H9 (cell line): ENCODE data around the gene FGF12. TPM values are rescaled to one million over a fixed set of nuclear protein-coding genes. Genes with fewer than 3 reads are reported as not detected.

Source experiments
- DNase-seq: peaks from one replicate; pipeline ENCODE4 v3.0.0-alpha.2; 2017
- H2AFZ ChIP-seq: one replicate; pipeline ENCODE4 v1.6.1; 2013; ENCODE audit warnings: mild to moderate bottlenecking, low read length, control low read depth, moderate library complexity
- H2AK5ac ChIP-seq: 2 replicates; pipeline ENCODE4 v1.6.1; 2013; ENCODE audit warnings: low read length, control low read depth, mixed read lengths; ENCODE audit not compliant: insufficient read length
- H2BK120ac ChIP-seq: one replicate; pipeline ENCODE4 v1.6.1; 2013; ENCODE audit warnings: low read depth, mild to moderate bottlenecking, low read length, control low read depth, inconsistent platforms; ENCODE audit not compliant: poor library complexity, severe bottlenecking
- H2BK12ac ChIP-seq: 2 replicates; pipeline ENCODE4 v1.6.1; 2013; ENCODE audit warnings: low read length, control low read depth, mixed read lengths, low read depth; ENCODE audit not compliant: insufficient read length
- H2BK15ac ChIP-seq: 2 replicates; pipeline ENCODE4 v1.6.1; 2013; ENCODE audit warnings: low read depth, low read length, control low read depth
- H2BK20ac ChIP-seq: one replicate; pipeline ENCODE4 v1.6.1; 2013; ENCODE audit warnings: low read depth, mild to moderate bottlenecking, low read length, control low read depth, inconsistent platforms; ENCODE audit not compliant: poor library complexity, severe bottlenecking
- H2BK5ac ChIP-seq: 2 replicates; pipeline ENCODE4 v1.6.1; 2013; ENCODE audit warnings: low read length, control low read depth, mixed read lengths; ENCODE audit not compliant: insufficient read length
- H3K14ac ChIP-seq: 2 replicates; pipeline ENCODE4 v1.6.1; 2013; ENCODE audit warnings: low read length, control low read depth; ENCODE audit not compliant: insufficient read depth
- H3K18ac ChIP-seq: 2 replicates; pipeline ENCODE4 v1.6.1; 2013; ENCODE audit warnings: low read depth, mild to moderate bottlenecking, mixed read lengths, low read length, control low read depth; ENCODE audit not compliant: insufficient read length
- H3K23ac ChIP-seq: 2 replicates; pipeline ENCODE4 v1.6.1; 2013; ENCODE audit warnings: low read length, control low read depth, mixed read lengths, low read depth; ENCODE audit not compliant: insufficient read length
- H3K23me2 ChIP-seq: 2 replicates; pipeline ENCODE4 v1.6.1; 2013; ENCODE audit warnings: low read depth, mild to moderate bottlenecking, mixed read lengths, low read length, control low read depth; ENCODE audit not compliant: insufficient read length, poor library complexity, severe bottlenecking
- H3K27ac ChIP-seq: 2 replicates; pipeline ENCODE4 v1.5.1; 2013; ENCODE audit warnings: low read length, control low read depth, mixed read lengths, low read depth; ENCODE audit not compliant: insufficient read length
- H3K27me3 ChIP-seq: 2 replicates; pipeline ENCODE4 v1.6.1; 2013; ENCODE audit warnings: low read length, control low read depth, inconsistent platforms; ENCODE audit not compliant: insufficient read depth
- H3K4ac ChIP-seq: 2 replicates; pipeline ENCODE4 v1.6.1; 2013; ENCODE audit warnings: low read depth, mild to moderate bottlenecking, control low read depth, inconsistent platforms, low read length, moderate library complexity
- H3K4me1 ChIP-seq: 2 replicates; pipeline ENCODE4 v1.6.1; 2013; ENCODE audit warnings: low read length, control low read depth, inconsistent platforms; ENCODE audit not compliant: insufficient read depth
- H3K4me2 ChIP-seq: 2 replicates; pipeline ENCODE4 v1.6.1; 2013; ENCODE audit warnings: low read length, control low read depth, mixed read lengths; ENCODE audit not compliant: insufficient read length, insufficient read depth
- H3K56ac ChIP-seq: 2 replicates; pipeline ENCODE4 v1.6.1; 2013; ENCODE audit warnings: low read depth, mild to moderate bottlenecking, mixed read lengths, low read length, control low read depth; ENCODE audit not compliant: insufficient read length
- H3K79me1 ChIP-seq: 2 replicates; pipeline ENCODE4 v1.6.1; 2013; ENCODE audit warnings: low read depth, mild to moderate bottlenecking, moderate library complexity, low read length, control low read depth, inconsistent platforms; ENCODE audit not compliant: insufficient read depth, poor library complexity, severe bottlenecking
- H3K79me2 ChIP-seq: 2 replicates; pipeline ENCODE4 v1.6.1; 2013; ENCODE audit warnings: low read length, control low read depth, inconsistent platforms; ENCODE audit not compliant: insufficient read depth
- H3K9ac ChIP-seq: 2 replicates; pipeline ENCODE4 v1.6.1; 2013; ENCODE audit warnings: low read length, control low read depth, mixed read lengths; ENCODE audit not compliant: insufficient read length; ENCODE audit errors: extremely low read depth
- H3K9me3 ChIP-seq: one replicate; pipeline ENCODE4 v1.6.1; 2013; ENCODE audit warnings: low read depth, low read length, inconsistent platforms; ENCODE audit not compliant: control insufficient read depth
- H3T11ph ChIP-seq: one replicate; pipeline ENCODE4 v1.6.1; 2013; ENCODE audit warnings: mild to moderate bottlenecking, low read length, control low read depth, inconsistent platforms
- H4K20me1 ChIP-seq: one replicate; pipeline ENCODE4 v1.6.1; 2013; ENCODE audit not compliant: control insufficient read depth, insufficient read length, insufficient read depth
- H4K5ac ChIP-seq: 2 replicates; pipeline ENCODE4 v1.6.1; 2013; ENCODE audit warnings: low read depth, mild to moderate bottlenecking, mixed read lengths, low read length, control low read depth; ENCODE audit not compliant: insufficient read length
- H4K8ac ChIP-seq: replicated peaks from 2 replicates; pipeline ENCODE4 v1.6.1; 2013; ENCODE audit warnings: low read length, control low read depth, mixed read lengths, low read depth; ENCODE audit not compliant: insufficient read length
- H4K91ac ChIP-seq: 2 replicates; pipeline ENCODE4 v1.6.1; 2013; ENCODE audit warnings: low read depth, mild to moderate bottlenecking, moderate library complexity, mixed read lengths, low read length, control low read depth; ENCODE audit not compliant: insufficient read length
- H3K27ac Mint-ChIP-seq, 3 experiments: 2 replicates in 2 of 3; 3 replicates in 1 of 3; pipeline ENCODE4 v1.8.0; 2020 to 2021; ENCODE audit warnings: mixed read lengths in 3 of 3, mild to moderate bottlenecking in 1 of 3, moderate library complexity in 1 of 3
- H3K27me3 Mint-ChIP-seq: 2 replicates; pipeline ENCODE4 v1.8.0; 2021; ENCODE audit warnings: low read depth, mild to moderate bottlenecking, moderate library complexity, mixed read lengths
- H3K36me3 Mint-ChIP-seq, 3 experiments: 2 replicates in 2 of 3; 3 replicates in 1 of 3; pipeline ENCODE4 v1.8.0; 2020 to 2021; ENCODE audit warnings: low read depth in 3 of 3, mixed read lengths in 3 of 3; ENCODE audit not compliant: insufficient read depth in 1 of 3
- H3K4me1 Mint-ChIP-seq, 2 experiments: 2 replicates each; pipeline ENCODE4 v1.8.0; 2020; ENCODE audit warnings: mixed read lengths in 2 of 2
- H3K4me3 Mint-ChIP-seq, 2 experiments: 2 replicates in 1 of 2; 3 replicates in 1 of 2; pipeline ENCODE4 v1.8.0; 2020 to 2021; ENCODE audit warnings: mild to moderate bottlenecking in 2 of 2, mixed read lengths in 2 of 2, moderate library complexity in 1 of 2
- H3K9me3 Mint-ChIP-seq, 2 experiments: 2 replicates in 1 of 2; 3 replicates in 1 of 2; pipeline ENCODE4 v1.8.0; 2020; ENCODE audit warnings: mild to moderate bottlenecking in 2 of 2, mixed read lengths in 2 of 2, moderate library complexity in 1 of 2
- total RNA-seq: library from RNA; stranded (reverse); gene quantifications from 2 replicates; pipeline ENCODE4 v1.2.1, GENCODE V29; 2021
- TF ChIP-seq, protein P1 (sequence below): fragments of 200-600 bp; sonication (generic); conservative IDR thresholded peaks from 3 replicates; pipeline ENCODE4 v1.8.0; 2021; ENCODE audit warnings: antibody characterized with exemption, mild to moderate bottlenecking

FGF12 gene
- total RNA-seq, 1 experiment from 2014 or later = 5.6 TPM

DNA sequence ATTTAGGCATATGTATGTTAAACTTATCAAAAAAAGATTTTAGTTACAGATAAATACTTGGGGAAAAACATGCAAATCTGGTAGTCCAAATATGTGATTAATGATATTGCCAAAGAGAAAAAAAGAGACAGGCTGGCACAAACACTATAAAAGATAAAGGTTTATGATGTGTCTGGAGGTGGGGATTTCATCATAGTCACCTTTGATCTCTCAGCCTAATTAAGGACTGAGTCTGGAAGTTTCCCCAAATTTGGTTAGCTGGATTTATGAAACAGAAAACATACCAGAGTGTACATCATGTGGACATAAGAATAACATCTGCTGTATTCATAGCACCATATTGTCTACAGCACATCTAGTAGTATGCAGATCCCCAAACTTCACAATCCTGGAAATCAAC is 157.0 kb downstream of the FGF12 start:
- H2BK15ac ChIP-seq = no peak overlapping the region
- H3K18ac ChIP-seq = no peak overlapping the region
- no peak overlapping the region for H2BK120ac ChIP-seq
- H3K27ac Mint-ChIP-seq = no peak overlapping the region
- H3K4me3 Mint-ChIP-seq = no peak overlapping the region
- H3K79me1 ChIP-seq = no peaks in the 10 kb centered on the region
- TF ChIP-seq, protein P1, sequence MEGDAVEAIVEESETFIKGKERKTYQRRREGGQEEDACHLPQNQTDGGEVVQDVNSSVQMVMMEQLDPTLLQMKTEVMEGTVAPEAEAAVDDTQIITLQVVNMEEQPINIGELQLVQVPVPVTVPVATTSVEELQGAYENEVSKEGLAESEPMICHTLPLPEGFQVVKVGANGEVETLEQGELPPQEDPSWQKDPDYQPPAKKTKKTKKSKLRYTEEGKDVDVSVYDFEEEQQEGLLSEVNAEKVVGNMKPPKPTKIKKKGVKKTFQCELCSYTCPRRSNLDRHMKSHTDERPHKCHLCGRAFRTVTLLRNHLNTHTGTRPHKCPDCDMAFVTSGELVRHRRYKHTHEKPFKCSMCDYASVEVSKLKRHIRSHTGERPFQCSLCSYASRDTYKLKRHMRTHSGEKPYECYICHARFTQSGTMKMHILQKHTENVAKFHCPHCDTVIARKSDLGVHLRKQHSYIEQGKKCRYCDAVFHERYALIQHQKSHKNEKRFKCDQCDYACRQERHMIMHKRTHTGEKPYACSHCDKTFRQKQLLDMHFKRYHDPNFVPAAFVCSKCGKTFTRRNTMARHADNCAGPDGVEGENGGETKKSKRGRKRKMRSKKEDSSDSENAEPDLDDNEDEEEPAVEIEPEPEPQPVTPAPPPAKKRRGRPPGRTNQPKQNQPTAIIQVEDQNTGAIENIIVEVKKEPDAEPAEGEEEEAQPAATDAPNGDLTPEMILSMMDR = no peak
- H3K27me3 ChIP-seq = no peaks in the 10 kb centered on the region
- H3K36me3 Mint-ChIP-seq = no peaks in the 10 kb centered on the region
- no peak overlapping the region for H4K5ac ChIP-seq
- peaks cover 0 to 4% of the 10 kb centered on the region in 2 experiments; a peak in 1 of 5 replicates for H3K9me3 Mint-ChIP-seq
- no peaks in the 10 kb centered on the region for H3K4me1 ChIP-seq
- no peak overlapping the region for H3K23ac ChIP-seq
- no peak overlapping the region for H3T11ph ChIP-seq
- no peak overlapping the region for H3K4me2 ChIP-seq
- H3K9me3 ChIP-seq = no peaks in the 10 kb centered on the region
- no peak for DNase-seq
- no peaks in the 10 kb centered on the region for H3K79me2 ChIP-seq
- no peak overlapping the region for H3K27ac ChIP-seq
- no peaks in the 10 kb centered on the region; a peak in 1 of 4 replicates for H3K4me1 Mint-ChIP-seq
- H3K4ac ChIP-seq = no peak overlapping the region
- no peak overlapping the region for H4K8ac ChIP-seq
- H3K9ac ChIP-seq = no peak overlapping the region
- no peak overlapping the region for H2BK5ac ChIP-seq
- no peak overlapping the region for H2AK5ac ChIP-seq
- H3K27me3 Mint-ChIP-seq = no peaks in the 10 kb centered on the region
- no peak overlapping the region for H2BK20ac ChIP-seq
- no peak overlapping the region for H4K91ac ChIP-seq
- no peak overlapping the region for H2BK12ac ChIP-seq
- H3K23me2 ChIP-seq = no peaks in the 10 kb centered on the region
- H4K20me1 ChIP-seq = no peaks in the 10 kb centered on the region
- no peak overlapping the region for H3K56ac ChIP-seq
- H2AFZ ChIP-seq = no peak overlapping the region
- H3K14ac ChIP-seq = no peak overlapping the region
